H7 (cell line): Measurements from ENCODE around the gene TRAK2. TPM values are rescaled to one million over a fixed set of nuclear protein-coding genes. Genes with fewer than 3 reads are reported as not detected.
A peak's percentile ranks its signal among the peaks of the same experiment; 100 is the strongest.

Experiments
- DNase-seq: peaks from one replicate; pipeline ENCODE4 v3.0.0; 2012
- H3K27me3 ChIP-seq: 2 replicates; pipeline ENCODE4 v1.6.0; 2011; ENCODE audit warnings: mild to moderate bottlenecking, low read length; ENCODE audit not compliant: control insufficient read depth, insufficient read depth
- H3K36me3 ChIP-seq: replicated peaks from 2 replicates; pipeline ENCODE4 v1.5.1; 2011; ENCODE audit warnings: low read length; ENCODE audit not compliant: control insufficient read depth, insufficient read depth
- H3K4me3 ChIP-seq: 2 replicates; pipeline ENCODE4 v1.5.1; 2011; ENCODE audit warnings: low read depth, mild to moderate bottlenecking, control low read depth, low read length, moderate library complexity; ENCODE audit not compliant: insufficient read depth
- total RNA-seq: library from RNA; depleted of rRNA; stranded (reverse); fragments of >200 nt; shearing (Covaris generic); gene quantifications from 2 replicates; pipeline ENCODE4 v1.2.3, GENCODE V29; 2014

TRAK2 gene
- total RNA-seq, 1 experiment from 2014 or later: 9.0 TPM

DNA sequence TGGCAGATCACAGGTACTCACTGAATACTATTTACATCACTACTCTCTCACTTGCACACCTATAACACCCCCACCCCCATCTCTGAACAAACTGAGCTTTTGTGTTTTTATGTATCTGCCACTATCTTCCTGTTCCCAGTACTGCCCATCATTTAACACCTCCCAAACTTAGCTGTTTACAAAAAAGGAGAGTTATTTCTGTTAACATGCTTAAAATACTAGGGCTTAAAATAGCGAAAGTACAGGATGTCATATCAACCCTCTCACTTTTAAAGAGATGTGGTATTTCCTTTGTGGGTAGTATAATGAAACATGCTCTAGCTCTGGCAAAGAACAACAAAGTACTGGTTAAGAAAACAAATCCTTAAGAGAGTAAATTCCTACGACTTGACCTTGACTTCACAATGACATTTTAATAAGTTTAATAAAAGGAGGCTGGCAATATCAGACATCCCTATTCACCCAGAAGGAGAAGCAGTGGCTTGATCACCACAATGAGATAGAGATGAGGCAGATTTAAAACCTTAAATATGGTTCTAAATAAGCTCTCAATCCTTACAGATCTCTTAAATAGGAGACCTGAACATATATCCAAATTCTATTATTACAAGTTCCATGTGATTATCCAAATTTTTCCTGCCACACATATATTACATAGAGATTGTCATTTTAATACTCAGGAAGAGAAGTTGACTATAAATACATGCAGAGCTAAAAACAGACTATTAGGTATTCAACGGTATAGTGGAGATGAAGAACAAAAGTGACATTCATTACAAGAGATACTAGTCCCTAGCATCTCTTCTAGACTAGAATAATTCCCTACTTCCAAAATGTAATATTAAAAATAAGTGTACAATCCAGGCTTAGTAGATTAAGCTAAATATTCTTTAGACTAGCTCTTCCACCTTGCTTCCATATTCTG is 36.9 kb downstream of the TRAK2 start:
- Histone ChIP-seq H3K4me3 (no peak overlapping the region), H3K27me3 (no peaks in the 10 kb centered on the region), H3K36me3 (no peaks in the 10 kb centered on the region)
- no peak for DNase-seq

DNA sequence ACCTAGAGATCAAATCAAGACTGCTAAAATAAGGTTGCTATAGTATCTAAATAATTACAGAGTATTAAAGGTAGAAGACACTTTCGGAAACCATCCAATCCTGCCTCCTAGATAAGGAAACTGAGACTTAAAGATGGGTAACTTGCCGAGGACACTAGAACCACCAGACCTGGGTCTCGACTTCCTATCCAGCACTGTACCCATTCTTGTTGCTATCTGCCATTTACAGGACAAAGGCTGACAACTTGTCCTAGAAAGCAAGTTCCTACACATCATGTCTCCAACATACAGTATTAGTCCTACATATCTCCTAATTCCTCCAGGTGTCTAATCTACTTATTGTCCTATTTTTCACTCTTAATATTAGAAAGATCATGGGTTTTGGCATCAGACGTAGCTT is 37.7 kb downstream of the TRAK2 start:
- no peaks in the 10 kb centered on the region for H3K36me3 ChIP-seq
- no peak for DNase-seq
- H3K27me3 ChIP-seq: no peaks in the 10 kb centered on the region
- no peak overlapping the region for H3K4me3 ChIP-seq

DNA sequence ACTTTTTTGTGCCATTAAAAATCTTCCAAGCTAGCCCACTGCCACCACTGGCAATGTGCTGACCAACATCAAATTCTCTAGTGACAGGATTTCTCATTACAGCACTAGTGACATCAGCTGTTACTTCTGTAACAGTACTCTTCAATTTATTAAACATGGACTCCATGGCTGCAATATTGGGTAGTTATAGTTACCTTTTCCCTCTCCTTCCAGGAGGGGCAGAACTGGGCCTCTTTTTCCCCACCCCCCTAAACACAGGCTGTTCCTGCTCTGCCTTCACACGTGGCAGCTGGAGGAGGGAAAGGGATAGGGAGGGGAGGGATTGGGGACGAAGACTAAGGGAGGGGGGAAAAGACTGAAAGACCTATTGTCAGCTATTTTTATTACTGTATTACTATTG is 38.1 kb downstream of the TRAK2 start:
- Histone ChIP-seq H3K36me3 (no peaks in the 10 kb centered on the region), H3K27me3 (no peaks in the 10 kb centered on the region), H3K4me3 (no peak overlapping the region)
- peak; percentile 52 for DNase-seq

DNA sequence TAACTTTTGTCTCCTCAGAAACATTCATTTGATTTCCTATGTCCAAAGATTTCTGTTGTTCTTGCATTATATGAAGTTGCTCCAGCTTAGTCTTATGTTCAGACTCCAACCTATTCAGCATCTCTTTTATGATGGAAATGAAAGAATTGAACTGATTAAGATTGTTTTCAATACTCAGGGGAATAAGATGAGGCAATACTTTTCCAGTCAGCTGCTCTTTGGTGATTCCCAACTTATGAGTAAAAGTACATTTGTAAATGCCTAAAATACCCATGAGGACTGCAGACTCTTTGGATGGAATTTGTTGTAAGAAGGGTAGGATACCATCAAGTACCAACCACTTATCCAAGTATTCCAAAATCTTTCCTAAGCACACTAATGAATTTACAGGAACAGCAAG is 39.8 kb downstream of the TRAK2 start:
- DNase-seq: no peak

DNA sequence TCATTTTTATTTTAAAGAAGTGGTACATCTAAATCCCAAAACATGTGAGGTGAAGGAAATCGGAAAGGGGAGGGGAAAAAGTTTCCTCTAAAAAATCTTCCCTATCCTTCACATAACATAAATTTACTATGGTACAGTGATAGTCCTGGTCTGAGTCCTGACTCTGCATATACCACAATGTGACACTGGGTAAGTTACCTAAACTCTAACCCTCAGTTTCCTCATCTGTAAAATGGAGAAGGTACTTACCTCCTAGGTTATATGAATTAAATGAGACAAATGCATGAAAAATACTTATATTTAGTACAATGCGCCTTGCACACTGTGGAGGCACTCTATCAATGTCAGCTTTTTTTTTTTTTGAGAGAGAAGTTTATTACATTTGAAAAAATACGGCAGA is 42.3 kb downstream of the TRAK2 start:
- no peak for DNase-seq
- H3K36me3 ChIP-seq: no peaks in the 10 kb centered on the region
- no peaks in the 10 kb centered on the region for H3K27me3 ChIP-seq
- H3K4me3 ChIP-seq: no peak overlapping the region

More for the DNA sequence above, 39.8 kb downstream of the TRAK2 start:
- H3K36me3 ChIP-seq: no peaks in the 10 kb centered on the region
- H3K4me3 ChIP-seq: no peak overlapping the region
- no peaks in the 10 kb centered on the region for H3K27me3 ChIP-seq

DNA sequence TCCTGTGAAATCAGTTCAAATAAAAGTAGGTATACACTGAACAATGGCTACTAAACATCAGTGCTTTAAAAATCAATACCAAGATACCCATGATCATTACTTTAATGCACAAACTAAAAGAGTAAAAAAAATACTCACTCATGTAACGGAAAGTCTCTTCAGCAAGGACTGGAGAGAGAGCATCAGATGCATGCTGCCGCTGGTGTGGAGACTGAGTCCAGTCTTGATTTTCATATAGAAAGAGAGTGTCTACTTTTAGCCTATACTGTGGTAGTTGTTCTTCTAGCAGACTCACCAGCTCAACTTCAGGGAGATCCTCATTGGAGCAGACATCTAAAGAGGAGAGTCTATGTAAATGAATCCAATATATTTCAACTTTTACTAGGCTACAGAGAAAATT is 44.0 kb downstream of the TRAK2 start:
- Histone ChIP-seq H3K36me3 (no peaks in the 10 kb centered on the region), H3K27me3 (no peaks in the 10 kb centered on the region), H3K4me3 (no peak overlapping the region)
- no peak for DNase-seq

DNA sequence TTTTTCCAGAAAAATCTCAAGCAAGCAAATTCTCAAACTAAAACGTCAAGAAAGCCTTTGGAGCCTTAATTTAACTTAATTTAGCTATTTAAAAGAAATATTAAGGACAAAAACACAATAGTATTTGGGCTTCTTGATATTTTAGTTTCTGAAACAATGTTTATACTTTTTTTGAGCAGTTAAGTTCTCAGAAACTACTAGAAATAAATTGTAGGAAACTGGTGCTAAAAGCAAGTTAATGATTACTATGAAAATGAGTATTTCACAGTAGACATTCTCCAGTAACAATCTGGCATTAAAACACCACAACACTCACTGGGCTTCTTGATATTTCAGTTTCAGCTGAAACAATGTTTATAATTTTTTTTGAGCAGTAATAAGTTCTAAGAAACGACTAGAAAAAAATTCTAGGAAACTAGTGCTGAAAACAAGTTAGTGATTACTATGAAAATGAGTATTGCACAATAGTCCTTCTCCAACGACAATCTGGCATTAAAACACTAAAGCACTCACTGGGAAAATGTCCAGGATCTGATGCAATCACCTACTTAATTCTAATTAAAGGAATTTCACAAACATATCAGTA is 45.1 kb downstream of the TRAK2 start:
- Histone ChIP-seq H3K36me3 (no peaks in the 10 kb centered on the region), H3K27me3 (no peaks in the 10 kb centered on the region), H3K4me3 (no peak overlapping the region)
- DNase-seq: no peak

DNA sequence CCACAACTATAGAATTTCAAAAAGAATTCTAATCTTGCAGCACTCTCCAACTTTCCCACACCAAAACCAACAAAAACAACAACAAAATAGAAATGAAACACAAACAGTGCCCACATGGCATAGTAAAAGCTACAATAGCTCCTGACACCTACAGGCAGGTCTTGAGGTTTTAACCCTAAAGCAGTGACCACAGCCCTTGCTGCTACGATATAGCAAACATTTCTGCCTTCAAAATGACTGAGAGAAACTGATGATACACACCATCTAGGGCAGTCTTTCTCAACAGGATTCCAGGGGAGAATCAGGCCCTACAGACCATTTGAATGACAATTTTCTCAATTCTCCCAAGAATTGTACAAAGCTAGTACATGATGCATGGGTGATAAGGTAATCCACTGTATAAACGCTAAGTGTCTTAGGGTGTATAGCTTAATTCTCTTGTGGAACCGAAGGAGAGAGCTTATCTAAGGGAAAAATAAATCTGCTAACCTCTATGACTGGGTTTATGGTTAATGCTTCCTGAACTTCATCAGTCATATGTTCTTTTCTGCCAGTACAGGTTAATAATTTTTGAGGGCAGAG is 46.5 kb downstream of the TRAK2 start:
- no peak for DNase-seq
- no peaks in the 10 kb centered on the region for H3K27me3 ChIP-seq
- H3K36me3 ChIP-seq: no peaks in the 10 kb centered on the region
- H3K4me3 ChIP-seq: no peak overlapping the region

DNA sequence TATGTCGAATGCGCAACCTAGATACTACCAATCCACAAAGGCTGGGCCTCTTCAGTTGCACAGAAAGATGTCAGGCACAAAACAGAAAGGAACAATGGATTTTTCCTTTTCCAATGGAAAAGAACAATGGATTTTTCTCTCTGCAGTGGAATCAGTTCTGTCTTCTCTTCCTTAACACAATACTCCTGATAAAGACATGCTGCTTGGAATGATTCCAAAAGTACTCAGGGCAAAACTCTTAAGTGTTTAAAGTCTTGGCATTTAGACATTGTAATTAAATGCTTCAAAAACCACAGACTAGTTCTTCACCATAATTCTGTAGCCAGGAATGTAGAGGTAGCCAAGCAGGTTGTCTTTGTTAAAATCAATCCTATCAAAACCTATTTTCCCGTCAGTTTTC is 47.4 kb downstream of the TRAK2 start:
- Histone ChIP-seq H3K4me3 (no peak overlapping the region), H3K27me3 (no peaks in the 10 kb centered on the region), H3K36me3 (no peaks in the 10 kb centered on the region)
- DNase-seq: no peak

DNA sequence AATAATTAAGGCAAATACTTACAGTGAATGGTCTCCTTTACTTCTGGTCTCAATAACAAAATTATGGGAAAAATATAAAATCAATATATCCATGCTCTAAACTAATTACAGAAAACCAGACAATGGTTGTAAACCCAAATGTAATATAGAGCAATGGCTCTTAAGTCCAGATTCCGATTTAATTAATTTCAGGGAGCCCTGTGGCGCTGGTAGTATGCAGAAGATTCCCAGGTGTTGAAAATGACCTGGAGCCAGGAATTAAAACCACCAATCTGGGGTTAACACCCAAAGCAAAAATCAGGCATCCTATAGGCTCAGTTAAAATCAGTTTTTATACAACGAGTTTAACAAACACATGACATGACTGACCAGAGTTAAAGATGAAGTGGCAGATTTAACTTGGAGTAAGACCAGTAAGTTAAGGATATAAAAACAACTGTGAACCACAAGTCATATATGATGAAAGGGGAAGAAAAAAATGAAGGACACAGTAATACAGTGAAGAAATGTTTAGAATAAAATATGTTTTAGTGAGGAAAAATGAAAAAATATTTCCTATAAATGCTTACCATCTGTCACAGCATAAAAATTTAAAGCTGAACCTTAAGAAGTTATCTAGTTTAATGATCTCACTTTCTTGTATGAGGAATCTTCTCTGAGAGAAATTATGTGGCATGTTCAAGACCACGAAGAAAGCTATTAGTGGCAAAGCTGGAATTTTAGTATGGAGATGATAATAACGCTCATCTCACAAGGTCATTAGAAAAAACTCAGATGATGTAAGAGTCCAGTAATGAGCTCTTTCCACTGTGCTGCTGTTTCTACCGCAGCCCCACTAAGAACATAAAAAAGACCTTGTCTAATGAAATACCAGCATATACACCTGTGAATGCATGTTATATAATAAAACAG is 48.4 kb downstream of the TRAK2 start:
- H3K27me3 ChIP-seq: no peaks in the 10 kb centered on the region
- no peak for DNase-seq
- H3K4me3 ChIP-seq: no peak overlapping the region

DNA sequence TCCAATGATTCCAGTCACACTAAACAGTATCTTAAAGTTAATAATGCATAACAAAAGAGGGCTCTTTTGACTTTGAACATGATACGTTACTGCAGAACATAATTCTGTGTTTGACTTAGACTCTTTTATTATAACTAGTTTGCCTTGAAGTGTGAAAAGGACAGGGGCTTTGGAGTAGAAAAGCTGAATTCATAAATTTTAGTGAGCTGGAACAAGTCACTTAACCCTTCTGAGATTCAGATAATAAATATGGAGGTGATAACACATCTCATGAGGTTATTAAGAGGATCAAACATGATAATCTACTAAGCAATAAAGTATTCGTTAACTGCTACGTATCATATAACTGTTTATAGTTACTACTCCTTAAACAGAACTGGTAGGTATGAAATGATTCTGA is 49.4 kb downstream of the TRAK2 start:
- Histone ChIP-seq H3K27me3 (no peaks in the 10 kb centered on the region), H3K36me3 (no peaks in the 10 kb centered on the region), H3K4me3 (no peak overlapping the region)
- DNase-seq: no peak

More for the DNA sequence above, 48.4 kb downstream of the TRAK2 start:
- no peaks in the 10 kb centered on the region for H3K36me3 ChIP-seq

DNA sequence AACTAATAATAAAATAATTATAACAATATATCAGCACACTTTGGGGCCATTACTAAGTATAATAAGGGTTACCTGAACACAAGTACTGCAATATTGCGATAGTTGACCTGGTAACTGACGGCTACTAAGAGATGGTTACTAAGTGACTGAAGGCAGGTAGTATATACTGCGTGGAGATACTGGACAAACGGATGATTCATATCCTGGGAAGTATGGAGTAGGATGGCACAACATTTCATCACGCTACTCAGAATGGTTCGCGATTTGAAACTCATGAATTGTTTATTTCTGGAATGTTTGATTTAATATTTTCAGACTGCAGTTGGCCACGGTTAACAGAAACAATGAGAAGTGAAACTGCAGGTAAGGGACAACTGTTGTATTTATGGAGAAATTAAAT is 54.7 kb downstream of the TRAK2 start:
- peaks cover 2% of the 10 kb centered on the region; the same call in 1 of the 2 replicates for H3K36me3 ChIP-seq
- DNase-seq: no peak
- no peaks in the 10 kb centered on the region for H3K27me3 ChIP-seq
- no peak overlapping the region for H3K4me3 ChIP-seq

DNA sequence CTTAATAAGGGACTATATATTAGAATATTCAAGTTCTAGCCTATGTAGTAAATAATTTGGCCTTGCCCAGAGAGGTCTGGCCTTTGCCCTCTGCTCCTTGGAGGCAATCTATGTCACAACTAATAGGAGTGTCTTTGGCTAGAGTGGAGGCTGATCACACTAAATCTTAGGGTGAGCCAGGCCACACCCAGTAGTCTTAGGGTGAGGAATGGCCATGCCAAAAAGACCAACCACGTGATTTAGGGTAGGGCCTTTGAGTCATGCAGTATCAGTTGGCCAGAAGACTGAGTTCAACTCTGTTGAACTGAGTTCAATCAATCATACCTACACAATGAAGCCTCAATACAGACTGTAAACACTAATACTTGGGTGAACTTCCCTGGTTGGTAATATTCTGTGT is 68.1 kb downstream of the TRAK2 start:
- Histone ChIP-seq H3K36me3 (peaks cover 6% of the 10 kb centered on the region), H3K4me3 (no peak overlapping the region), H3K27me3 (no peaks in the 10 kb centered on the region)
- no peak for DNase-seq
